Mammary microvascular endothelial cell (primary cell): ENCODE measurements around the gene KRTAP29-1. TPM values are rescaled to one million over a fixed set of nuclear protein-coding genes. Genes with fewer than 3 reads are reported as not detected.

Source experiments
- total RNA-seq: library from RNA; depleted of rRNA; stranded (reverse); fragments of >200 nt; gene quantifications from 2 replicates; pipeline ENCODE4 v1.2.3, GENCODE V29; 2015

Gene KRTAP29-1
- not detected in 2 replicates for total RNA-seq

GRCh38 chr17:41301916-41302901 lies at the start of gene KRTAP29-1:
KRTAP29-1 (minus strand) TSS chr17:41302851; CDS start chr17:41302851, 0 bp downstream.

GRCh38 chr17:41350381-41350878 lies 47.8 kb upstream of the KRTAP29-1 start, which contains the start of gene KRT33A:
KRT33A (minus strand) TSS chr17:41350828; CDS start chr17:41350767, 61 bp downstream.

GRCh38 chr17:41315204-41315794 lies 12.6 kb upstream of the KRTAP29-1 start, which contains the start of gene KRTAP17-1:
KRTAP17-1 (minus strand) TSS chr17:41315710; CDS start chr17:41315650, 60 bp downstream.

GRCh38 chr17:41308918-41309359 lies 6.3 kb upstream of the KRTAP29-1 start, which contains the start of gene KRTAP16-1:
KRTAP16-1 (minus strand) TSS chr17:41309309; CDS start chr17:41309253, 56 bp downstream.

GRCh38 chr17:41275648-41276190 lies 26.9 kb downstream of the KRTAP29-1 start, which contains the start of gene KRTAP9-7:
KRTAP9-7 (plus strand) TSS chr17:41275698; CDS start chr17:41275698, 0 bp downstream.

GRCh38 chr17:41265078-41265477 lies 37.6 kb downstream of the KRTAP29-1 start, which contains the start of gene KRTAP9-6:
KRTAP9-6 (plus strand) TSS chr17:41265378; CDS start chr17:41265378, 0 bp downstream.

GRCh38 chr17:41255381-41256290 lies 47.0 kb downstream of the KRTAP29-1 start, which contains the start of gene KRTAP9-9:
KRTAP9-9 (plus strand) TSS chr17:41255384.

Other genes with a start within 250 kb of the KRTAP29-1 start
- not detected in 2 replicates for gene KRTAP2-2, start 247.6 kb downstream of the KRTAP29-1 start, total RNA-seq
- not detected in 2 replicates for gene KRTAP2-3, start 242.7 kb downstream of the KRTAP29-1 start, total RNA-seq
- gene KRTAP2-4, start 237.0 kb downstream of the KRTAP29-1 start, total RNA-seq = not detected in 2 replicates
- not detected in 2 replicates for gene KRTAP4-7, start 218.7 kb downstream of the KRTAP29-1 start, total RNA-seq
- not detected in 2 replicates for gene KRTAP4-8, start 204.7 kb downstream of the KRTAP29-1 start, total RNA-seq
- not detected in 2 replicates for gene KRTAP4-16, start 200.6 kb downstream of the KRTAP29-1 start, total RNA-seq
- not detected in 2 replicates for gene KRTAP4-9, start 197.5 kb downstream of the KRTAP29-1 start, total RNA-seq
- not detected in 2 replicates for gene KRTAP4-11, start 184.5 kb downstream of the KRTAP29-1 start, total RNA-seq
- not detected in 2 replicates for gene KRTAP4-12, start 178.7 kb downstream of the KRTAP29-1 start, total RNA-seq
- gene KRTAP4-6, start 162.3 kb downstream of the KRTAP29-1 start, total RNA-seq = not detected in 2 replicates
- not detected in 2 replicates for gene KRTAP4-5, start 153.0 kb downstream of the KRTAP29-1 start, total RNA-seq
- gene KRTAP4-4, start 142.1 kb downstream of the KRTAP29-1 start, total RNA-seq = not detected in 2 replicates
- not detected in 2 replicates for gene KRTAP4-3, start 134.6 kb downstream of the KRTAP29-1 start, total RNA-seq
- not detected in 2 replicates for gene KRTAP4-2, start 124.6 kb downstream of the KRTAP29-1 start, total RNA-seq
- gene KRTAP4-1, start 117.9 kb downstream of the KRTAP29-1 start, total RNA-seq = not detected in 2 replicates
- not detected in 2 replicates for gene KRTAP9-1, start 113.0 kb downstream of the KRTAP29-1 start, total RNA-seq
- gene KRTAP9-2, start 76.2 kb downstream of the KRTAP29-1 start, total RNA-seq = not detected in 2 replicates
- not detected in 2 replicates for gene KRTAP9-3, start 70.4 kb downstream of the KRTAP29-1 start, total RNA-seq
- not detected in 2 replicates for gene KRTAP9-8, start 64.9 kb downstream of the KRTAP29-1 start, total RNA-seq
- gene KRTAP9-4, start 53.2 kb downstream of the KRTAP29-1 start, total RNA-seq = not detected in 2 replicates
- gene KRTAP9-9, start 47.5 kb downstream of the KRTAP29-1 start, total RNA-seq = not detected in 2 replicates
- not detected in 2 replicates for gene KRTAP9-6, start 37.5 kb downstream of the KRTAP29-1 start, total RNA-seq
- not detected in 2 replicates for gene KRTAP9-7, start 27.2 kb downstream of the KRTAP29-1 start, total RNA-seq
- gene KRTAP16-1, start 6.5 kb upstream of the KRTAP29-1 start, total RNA-seq = not detected in 2 replicates
- gene KRTAP17-1, start 12.9 kb upstream of the KRTAP29-1 start, total RNA-seq = not detected in 2 replicates
- gene KRT33A, start 48.0 kb upstream of the KRTAP29-1 start, total RNA-seq = not detected in 2 replicates
- gene KRT33B, start 67.0 kb upstream of the KRTAP29-1 start, total RNA-seq = not detected in 2 replicates
- 0.69 and 1.00 TPM in 2 replicates for gene KRT34, start 79.5 kb upstream of the KRTAP29-1 start, total RNA-seq
- gene KRT31, start 94.8 kb upstream of the KRTAP29-1 start, total RNA-seq = not detected in 2 replicates
- gene KRT37, start 121.7 kb upstream of the KRTAP29-1 start, total RNA-seq = not detected in 2 replicates
- not detected in 2 replicates for gene KRT38, start 138.1 kb upstream of the KRTAP29-1 start, total RNA-seq
- gene KRT32, start 164.5 kb upstream of the KRTAP29-1 start, total RNA-seq = not detected in 2 replicates
- not detected in 2 replicates for gene KRT35, start 178.3 kb upstream of the KRTAP29-1 start, total RNA-seq
- 0.27 TPM in 1 of 2 replicates, not detected in the other for gene KRT36, start 187.1 kb upstream of the KRTAP29-1 start, total RNA-seq
- gene KRT13, start 202.8 kb upstream of the KRTAP29-1 start, total RNA-seq = not detected in 2 replicates
- gene KRT15, start 216.0 kb upstream of the KRTAP29-1 start, total RNA-seq = 18.9 and 31.8 TPM in 2 replicates
- gene KRT19, start 225.5 kb upstream of the KRTAP29-1 start, total RNA-seq = 492 and 493 TPM in 2 replicates